PC-3 (cell line): ENCODE results near the gene JAKMIP1.

Source experiments
- EZH2 ChIP-seq: fragments of 300-600 bp; sonication (generic); IDR thresholded peaks from one replicate; pipeline ENCODE4 v1.6.1; 2017; ENCODE audit warnings: antibody characterized with exemption, mild to moderate bottlenecking, low read length; ENCODE audit not compliant: unreplicated experiment
- TF ChIP-seq, protein P1 (sequence below): fragments of 300-600 bp; sonication (generic); conservative IDR thresholded peaks from 2 replicates; pipeline ENCODE4 v1.5.1; 2017; ENCODE audit warnings: antibody characterized with exemption, low read depth, mild to moderate bottlenecking, low read length

DNA sequence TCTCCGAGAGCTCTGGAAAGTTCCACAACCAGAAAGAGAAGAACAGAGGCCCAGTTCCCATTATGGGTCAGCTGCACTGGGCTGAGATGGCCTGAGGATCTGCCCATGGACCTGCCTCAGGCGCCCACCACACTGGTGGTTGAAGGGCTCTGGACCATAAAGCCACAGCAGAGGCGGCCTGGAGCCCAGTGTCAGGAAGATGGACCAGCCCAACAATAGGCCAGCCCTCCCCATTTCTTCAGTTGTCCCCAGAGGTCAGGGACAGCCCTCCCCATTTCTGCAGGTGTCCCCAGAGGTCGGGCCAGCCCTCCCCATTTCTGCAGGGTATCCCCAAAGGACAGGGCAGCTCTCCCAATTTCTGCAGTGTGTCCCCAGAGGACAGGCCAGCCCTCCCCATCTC, 144.9 kb downstream of the JAKMIP1 start:
- TF ChIP-seq EZH2, result no peak
- TF ChIP-seq, protein P1, sequence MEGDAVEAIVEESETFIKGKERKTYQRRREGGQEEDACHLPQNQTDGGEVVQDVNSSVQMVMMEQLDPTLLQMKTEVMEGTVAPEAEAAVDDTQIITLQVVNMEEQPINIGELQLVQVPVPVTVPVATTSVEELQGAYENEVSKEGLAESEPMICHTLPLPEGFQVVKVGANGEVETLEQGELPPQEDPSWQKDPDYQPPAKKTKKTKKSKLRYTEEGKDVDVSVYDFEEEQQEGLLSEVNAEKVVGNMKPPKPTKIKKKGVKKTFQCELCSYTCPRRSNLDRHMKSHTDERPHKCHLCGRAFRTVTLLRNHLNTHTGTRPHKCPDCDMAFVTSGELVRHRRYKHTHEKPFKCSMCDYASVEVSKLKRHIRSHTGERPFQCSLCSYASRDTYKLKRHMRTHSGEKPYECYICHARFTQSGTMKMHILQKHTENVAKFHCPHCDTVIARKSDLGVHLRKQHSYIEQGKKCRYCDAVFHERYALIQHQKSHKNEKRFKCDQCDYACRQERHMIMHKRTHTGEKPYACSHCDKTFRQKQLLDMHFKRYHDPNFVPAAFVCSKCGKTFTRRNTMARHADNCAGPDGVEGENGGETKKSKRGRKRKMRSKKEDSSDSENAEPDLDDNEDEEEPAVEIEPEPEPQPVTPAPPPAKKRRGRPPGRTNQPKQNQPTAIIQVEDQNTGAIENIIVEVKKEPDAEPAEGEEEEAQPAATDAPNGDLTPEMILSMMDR, result no peak
